ENCODE data around the gene TRIM26.

TRIM26 gene

DNA sequence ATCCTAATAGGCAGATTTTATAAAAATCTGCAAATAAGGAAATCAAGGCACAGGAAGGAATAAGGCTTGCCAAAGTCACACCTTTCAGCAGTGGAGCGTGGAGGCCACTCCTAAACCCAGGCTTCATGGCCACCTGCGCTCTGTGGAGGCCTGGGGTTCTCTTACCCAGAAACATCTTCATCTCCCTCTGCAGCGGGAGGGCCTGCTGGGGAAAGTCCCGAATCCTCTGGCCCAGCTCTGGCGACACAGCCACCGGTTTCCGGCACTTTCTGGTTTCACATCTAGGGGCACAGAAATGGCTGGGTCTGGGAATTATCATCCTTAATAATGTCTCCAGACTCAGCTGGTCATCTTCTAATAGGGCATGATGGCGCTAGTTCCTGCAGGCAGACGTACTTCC is 56.4 kb downstream of the TRIM26 start:
- DNase-seq (ENCODE audit: low spot score) = no peak
- H3K27ac ChIP-seq = no peak overlapping the region
- TF ChIP-seq, protein P1, sequence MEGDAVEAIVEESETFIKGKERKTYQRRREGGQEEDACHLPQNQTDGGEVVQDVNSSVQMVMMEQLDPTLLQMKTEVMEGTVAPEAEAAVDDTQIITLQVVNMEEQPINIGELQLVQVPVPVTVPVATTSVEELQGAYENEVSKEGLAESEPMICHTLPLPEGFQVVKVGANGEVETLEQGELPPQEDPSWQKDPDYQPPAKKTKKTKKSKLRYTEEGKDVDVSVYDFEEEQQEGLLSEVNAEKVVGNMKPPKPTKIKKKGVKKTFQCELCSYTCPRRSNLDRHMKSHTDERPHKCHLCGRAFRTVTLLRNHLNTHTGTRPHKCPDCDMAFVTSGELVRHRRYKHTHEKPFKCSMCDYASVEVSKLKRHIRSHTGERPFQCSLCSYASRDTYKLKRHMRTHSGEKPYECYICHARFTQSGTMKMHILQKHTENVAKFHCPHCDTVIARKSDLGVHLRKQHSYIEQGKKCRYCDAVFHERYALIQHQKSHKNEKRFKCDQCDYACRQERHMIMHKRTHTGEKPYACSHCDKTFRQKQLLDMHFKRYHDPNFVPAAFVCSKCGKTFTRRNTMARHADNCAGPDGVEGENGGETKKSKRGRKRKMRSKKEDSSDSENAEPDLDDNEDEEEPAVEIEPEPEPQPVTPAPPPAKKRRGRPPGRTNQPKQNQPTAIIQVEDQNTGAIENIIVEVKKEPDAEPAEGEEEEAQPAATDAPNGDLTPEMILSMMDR (IDR thresholded peaks at IDR 0.05) = no peak
- H3K4me3 ChIP-seq = no peak overlapping the region

DNA sequence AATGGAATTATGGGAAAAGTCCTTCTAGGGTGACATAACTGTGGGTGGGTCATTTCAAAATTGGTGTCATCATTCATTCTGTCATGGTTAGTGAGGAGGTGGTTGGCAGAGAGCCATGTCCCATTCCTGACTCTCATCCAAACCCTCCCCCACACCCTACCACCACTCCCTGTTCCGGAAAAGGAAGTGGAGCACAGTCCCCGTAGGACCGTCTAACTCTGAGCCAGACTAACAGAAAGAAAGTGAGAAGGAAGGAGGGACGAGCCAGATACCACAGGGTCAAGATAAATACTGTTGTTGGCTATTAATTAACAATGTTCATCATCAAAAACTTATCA is 57.0 kb downstream of the TRIM26 start:
- Histone ChIP-seq H3K27ac (no peak overlapping the region), H3K4me3 (no peak overlapping the region)
- TF ChIP-seq, protein P1 (IDR thresholded peaks at IDR 0.05) = no peak
- DNase-seq (ENCODE audit: low spot score) = no peak

DNA sequence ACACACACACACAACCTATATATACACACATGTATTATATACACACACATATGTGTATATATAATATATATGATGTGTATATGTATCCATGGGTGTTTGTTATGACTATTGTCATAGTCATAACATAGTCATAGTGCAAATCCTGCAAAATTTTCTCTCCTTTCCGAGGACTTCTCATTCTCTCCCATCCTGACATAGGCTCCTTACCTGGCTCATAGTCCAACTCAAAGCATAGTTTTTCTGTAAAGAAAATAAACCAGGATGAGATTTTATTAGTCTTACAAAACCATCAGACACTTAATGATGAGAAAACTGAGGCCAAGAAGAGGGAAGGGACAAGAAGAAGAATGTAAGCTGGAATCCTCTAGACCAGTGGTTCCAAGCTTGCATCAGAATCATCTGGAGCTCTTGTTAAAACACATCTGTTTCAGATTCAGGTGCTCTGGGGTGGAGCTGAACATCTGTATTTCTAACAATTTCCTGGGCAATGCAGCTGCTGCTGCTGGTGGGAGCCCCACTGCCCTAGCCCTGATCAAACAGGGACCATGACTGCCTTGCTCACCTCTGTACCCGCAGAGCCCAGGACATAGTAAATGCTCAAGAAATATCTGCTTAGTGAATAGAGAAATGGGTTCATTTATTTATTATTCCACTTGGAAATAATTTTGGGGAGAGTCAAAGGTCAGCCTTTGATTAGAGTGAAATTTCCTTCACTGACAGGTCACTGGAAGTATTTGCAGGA is 57.5 kb downstream of the TRIM26 start:
- TF ChIP-seq, protein P1 (IDR thresholded peaks at IDR 0.05) = no peak
- H3K4me3 ChIP-seq = no peak overlapping the region
- no peak for DNase-seq (ENCODE audit: low spot score)
- no peak overlapping the region for H3K27ac ChIP-seq

DNA sequence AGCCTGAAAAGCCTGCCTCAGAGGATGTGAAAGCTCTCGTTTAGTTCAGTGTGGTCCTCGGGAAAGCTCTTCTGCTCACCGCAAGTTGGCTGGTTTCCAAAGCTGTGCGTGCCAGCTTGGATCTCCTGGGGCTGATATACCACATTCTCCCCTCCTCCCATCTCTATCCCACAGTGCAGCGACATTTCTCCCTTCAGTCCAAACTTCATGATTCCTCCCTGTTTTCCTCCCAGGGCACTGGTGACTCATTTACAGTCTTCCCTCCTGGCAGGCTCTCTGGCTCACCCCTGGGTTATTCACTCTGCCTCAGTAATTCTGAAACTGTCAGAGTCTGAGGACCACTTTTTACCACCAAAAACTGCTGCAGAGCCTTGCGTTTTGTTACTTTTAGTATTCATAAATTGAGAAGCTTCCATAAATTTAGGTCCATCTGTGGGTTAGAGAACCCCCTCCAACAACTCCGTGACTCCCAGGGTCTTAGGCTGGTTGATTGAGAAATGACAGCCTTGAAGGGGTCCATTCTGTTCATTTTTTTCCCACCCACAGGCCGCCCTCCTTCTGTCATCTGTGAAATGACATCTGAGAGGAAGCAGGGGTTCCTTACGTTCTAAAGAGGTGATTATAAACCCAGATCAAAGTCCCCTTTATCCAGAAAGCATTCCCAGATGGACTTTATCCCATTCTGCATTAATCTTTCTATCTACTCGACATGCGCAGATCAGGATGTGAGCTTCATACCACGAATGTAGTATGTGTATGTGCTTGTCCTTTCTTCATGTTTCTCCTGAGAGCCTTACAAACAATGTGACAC is 58.3 kb downstream of the TRIM26 start:
- TF ChIP-seq, protein P1 (IDR thresholded peaks at IDR 0.05) = no peak
- no peak overlapping the region for H3K27ac ChIP-seq
- no peak for DNase-seq (ENCODE audit: low spot score)
- no peak overlapping the region for H3K4me3 ChIP-seq

DNA sequence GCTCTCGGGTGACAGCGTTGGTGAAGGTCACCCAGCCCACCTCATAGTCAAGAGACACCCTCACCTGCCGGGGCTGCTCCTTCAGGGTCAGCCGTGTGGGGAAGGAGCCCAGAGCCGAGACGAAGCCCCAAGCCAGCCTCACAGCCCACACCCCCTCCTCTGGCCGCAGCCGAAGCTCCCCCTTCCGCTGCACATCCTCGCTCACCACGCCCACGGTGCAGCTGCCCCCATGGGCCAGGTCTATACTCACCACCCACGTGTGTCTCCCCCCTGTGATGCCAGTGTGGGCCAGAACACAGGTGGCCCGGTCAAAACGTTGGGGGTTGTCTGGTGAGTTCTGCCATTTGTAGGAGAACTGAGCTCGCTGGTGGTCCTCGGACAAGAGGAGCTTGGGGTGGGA is 59.1 kb downstream of the TRIM26 start:
- Histone ChIP-seq H3K27ac (no peak overlapping the region), H3K4me3 (no peak overlapping the region)
- TF ChIP-seq, protein P1 (IDR thresholded peaks at IDR 0.05) = no peak
- no peak for DNase-seq (ENCODE audit: low spot score)

DNA sequence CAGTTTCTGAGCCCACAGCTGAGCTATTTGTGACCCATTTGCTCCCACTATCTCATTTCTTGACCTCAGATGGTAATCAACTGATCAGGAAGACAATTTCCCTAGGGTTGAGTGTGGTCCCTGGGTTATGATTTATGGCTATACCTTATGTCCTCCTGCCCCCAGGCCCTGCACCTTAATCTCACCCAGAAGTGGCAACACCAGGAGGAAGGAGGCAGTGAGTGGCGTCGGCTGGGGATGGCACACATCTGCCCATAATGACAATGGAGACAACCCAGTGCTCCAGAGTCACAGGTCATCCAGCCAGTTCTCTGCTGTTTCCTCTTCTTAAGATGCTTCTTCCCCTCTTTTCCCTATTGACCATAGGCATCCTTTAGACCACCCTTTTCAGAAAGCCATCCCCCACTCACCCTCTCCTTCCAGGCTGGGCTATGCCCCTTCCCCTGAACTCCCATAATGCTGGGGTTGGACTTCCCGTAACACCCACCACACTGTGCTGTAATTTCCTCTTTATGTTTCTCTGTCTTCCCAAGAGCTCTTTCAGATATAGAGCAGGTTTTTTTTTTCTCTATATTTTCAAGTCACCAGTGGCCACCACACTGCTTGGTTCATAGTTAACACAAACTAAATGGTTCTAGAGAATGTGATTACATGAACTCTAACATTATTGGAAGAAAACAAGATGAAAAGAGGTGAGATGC is 60.1 kb downstream of the TRIM26 start:
- Histone ChIP-seq H3K27ac (no peak overlapping the region), H3K4me3 (no peak overlapping the region)
- DNase-seq (ENCODE audit: low spot score) = no peak
- TF ChIP-seq, protein P1 (IDR thresholded peaks at IDR 0.05) = no peak
